Limb (tissue), 2 donors: ENCODE data around the gene DCBLD1.
A peak's percentile ranks its signal among the peaks of the same experiment; 100 is the strongest.

Experiments used
- DNase-seq, 2 donors: peaks; one replicate each; pipeline ENCODE4 v3.0.0-alpha.2; 2016; ENCODE audit errors: extremely low spot score in 2 of 2

The DCBLD1 gene

GRCh38 chr6:117555262-117555849, 72.9 kb downstream of the DCBLD1 start:
- no peak for DNase-seq

- DNase-seq = peak; percentile 30 to 62
These were observed 73.5 kb downstream of the DCBLD1 start for GRCh38 chr6:117555882-117556498.

DNA sequence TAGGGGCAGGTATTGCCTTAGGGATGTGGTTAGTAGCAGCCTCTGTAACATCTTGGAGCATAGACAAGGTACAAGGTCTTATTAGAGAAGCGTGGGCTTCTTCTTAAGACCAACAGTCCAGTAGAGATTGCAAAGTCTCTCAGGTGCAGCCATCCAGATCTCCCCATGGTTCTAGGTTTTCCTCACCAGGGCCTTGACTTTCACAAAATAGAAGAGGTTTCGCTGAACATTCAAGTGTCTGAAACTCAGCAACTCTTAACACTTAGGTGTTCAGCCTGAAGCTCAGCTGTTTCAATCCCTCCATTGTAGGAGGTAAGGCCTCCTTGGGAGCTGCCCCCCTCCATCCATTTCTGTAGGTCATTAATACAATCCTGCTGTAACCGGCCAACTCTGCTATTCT, 75.5 kb downstream of the DCBLD1 start:
- no peak for DNase-seq

DNA sequence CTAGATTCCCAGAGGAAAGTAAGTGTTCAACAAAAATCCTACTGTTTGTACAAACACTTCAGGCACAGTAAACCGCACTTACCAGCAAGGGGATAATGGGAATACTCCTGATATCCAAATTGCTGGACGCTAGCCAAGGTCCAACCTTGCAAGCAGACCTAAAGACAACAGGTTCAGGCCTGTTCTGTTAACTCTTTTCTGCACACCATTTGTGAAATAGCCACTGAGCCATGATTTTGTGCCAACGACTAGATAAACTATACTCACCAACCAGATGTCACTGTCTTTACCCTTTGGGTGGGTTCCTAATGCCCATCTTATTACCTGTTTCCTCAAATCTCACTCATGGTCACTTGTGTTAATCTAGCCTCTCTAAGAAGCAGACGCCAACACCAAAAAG, 76.3 kb downstream of the DCBLD1 start:
- DNase-seq = no peak

- no peak for DNase-seq
These were observed 76.8 kb downstream of the DCBLD1 start for GRCh38 chr6:117559299-117559698.

DNA sequence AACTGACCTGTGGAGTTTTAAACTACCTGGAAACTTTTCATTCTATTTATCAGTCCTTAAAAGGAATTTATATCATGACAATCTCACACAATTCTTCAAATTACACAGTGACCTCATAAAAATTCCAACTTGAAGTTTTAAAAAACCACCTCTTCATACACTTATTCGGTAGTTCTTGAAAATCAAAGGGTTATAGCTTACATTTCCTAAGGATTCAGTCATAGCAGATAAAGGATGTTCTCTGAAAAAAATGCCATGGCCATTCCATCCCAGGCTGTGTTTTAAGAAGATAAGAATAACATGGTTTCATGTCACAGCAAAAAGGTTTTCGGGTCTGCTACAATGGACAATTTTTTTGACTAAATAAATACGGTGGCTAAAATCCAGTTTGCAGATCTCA, 78.7 kb downstream of the DCBLD1 start:
- no peak for DNase-seq

- no peak for DNase-seq
These were observed 82.2 kb downstream of the DCBLD1 start for GRCh38 chr6:117564681-117565080.

DNA sequence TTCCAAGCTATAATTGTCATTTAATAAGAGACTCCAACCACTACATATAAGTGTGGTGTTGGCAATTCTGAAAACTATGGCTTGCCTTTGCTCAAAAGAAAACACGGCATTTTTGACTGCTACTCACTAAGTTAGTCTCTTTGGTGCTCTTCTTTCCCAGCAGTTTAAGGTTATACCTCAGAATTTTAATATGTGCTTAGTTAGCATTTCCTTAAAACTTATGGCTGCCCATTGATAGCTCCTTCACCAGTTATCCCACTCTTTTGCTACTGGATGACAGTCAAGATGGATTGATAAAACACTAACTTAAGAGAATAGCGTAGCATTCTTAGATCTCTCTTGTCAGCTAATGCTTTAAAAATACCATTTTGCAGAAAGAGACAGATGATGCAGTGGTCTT, 85.8 kb downstream of the DCBLD1 start:
- no peak for DNase-seq

- no peak for DNase-seq
These were observed 86.4 kb downstream of the DCBLD1 start for GRCh38 chr6:117568831-117569410.

DNA sequence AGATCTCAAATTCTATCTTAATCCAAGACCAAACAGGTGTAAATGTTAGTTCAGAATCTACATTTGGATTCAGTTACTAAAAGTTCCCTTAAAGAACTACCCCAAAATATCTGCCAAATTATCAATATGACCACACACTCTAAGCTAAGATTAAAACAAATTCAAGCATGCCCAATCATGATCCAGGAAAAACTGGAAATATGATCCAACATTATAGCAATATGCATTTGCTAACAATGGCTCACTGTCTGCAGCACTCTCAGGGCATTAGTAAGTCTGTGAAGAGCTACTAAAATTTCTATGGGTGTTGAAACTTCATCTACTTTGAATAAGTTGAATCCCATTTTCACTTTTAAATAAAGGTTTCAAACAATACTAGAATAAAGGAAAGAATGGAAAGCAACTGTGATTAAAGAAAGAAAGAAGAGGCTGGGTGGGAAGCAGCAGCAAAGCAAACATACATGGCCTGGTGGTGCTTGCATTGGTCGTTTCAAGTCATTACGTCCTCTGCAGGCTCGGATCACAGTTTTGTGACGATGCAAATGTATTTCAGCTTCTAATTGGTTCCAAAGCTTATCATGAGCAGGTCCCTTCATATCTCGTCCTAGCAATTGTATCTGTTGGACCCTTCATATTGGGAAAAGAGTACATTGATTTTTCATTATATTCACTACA, 90.7 kb downstream of the DCBLD1 start:
- DNase-seq = no peak

DNA sequence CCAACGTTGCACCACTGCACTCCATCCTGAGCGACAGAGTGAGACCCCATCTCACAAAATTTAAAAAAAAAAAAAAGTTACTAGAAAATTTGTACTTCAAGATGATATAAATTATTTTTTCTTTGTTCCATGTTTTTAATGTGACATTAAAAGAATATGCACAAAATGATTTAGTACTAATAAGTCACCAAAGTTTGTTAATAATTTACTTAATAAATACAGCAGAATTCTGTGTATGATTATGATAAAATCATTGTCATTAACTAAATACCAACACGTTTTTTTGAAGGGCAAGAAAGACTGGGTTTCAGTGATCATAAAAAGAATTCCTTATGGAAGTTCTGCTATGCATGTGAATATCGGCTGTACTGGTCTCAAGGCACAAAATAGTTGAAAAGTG, 91.7 kb downstream of the DCBLD1 start:
- DNase-seq = no peak

DNA sequence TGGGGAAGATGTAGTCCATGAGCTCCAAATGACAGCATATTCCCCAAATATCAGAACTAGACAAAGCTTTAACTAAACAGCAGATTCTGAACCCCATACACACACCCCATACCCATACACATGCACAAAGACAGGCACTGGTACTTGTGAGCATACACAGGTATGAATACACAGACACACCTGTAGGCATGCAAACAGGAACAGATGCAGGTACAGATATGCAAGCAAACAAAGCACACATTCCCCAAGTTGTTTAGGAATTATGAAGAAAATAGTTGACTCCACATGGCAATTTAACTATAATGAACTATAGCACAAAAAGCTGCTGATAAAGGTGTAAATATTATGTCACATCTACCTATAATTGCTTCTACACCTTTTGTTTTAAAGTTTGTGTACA, 103.2 kb downstream of the DCBLD1 start:
- DNase-seq = no peak

GRCh38 chr6:117590447-117590846, 108.0 kb downstream of the DCBLD1 start:
- DNase-seq = no peak

- no peak for DNase-seq
These were observed 108.9 kb downstream of the DCBLD1 start for GRCh38 chr6:117591405-117591804.

DNA sequence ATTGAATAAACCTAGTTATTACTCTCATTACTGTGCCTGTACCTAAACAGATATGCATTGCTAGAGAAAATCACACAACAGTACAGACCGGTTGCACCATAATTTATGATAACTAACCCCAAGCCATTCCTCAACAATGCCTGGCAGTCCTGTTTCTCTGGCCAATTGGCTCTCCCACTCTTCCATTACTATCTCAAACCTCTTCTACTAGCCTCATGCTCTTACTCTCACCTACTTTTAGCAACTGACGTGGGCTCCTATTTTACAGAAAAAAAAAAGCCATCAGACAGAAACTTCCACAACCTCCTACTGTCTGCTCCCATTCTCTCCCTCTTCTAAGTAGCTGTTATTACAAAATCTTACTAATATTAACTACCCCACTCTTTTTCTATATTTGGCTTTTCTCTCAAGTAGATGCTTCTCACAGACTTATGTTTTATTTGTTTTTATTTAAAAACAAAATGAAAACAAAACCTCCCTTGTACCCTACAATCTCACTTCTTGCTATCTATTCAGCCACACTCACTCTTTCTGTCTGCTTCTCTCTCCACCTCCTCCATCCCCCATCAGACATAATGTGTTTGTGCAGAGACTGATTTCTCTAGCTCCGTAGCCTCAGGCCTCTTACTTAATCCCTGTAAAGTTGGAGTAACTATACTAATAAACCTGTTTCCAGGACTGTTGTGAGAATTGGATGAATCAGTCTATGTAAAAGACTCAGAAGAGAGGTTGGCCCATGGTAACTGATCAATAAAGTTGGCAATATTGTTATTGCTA, 110.7 kb downstream of the DCBLD1 start:
- DNase-seq = no peak

- no peak for DNase-seq
These were observed 112.8 kb downstream of the DCBLD1 start for GRCh38 chr6:117595099-117595923.

GRCh38 chr6:117597755-117598154, 115.3 kb downstream of the DCBLD1 start:
- no peak for DNase-seq
